ENCODE measurements around the gene RAB3A.
A peak's percentile ranks its signal among the peaks of the same experiment; 100 is the strongest.

RAB3A gene, protein sequence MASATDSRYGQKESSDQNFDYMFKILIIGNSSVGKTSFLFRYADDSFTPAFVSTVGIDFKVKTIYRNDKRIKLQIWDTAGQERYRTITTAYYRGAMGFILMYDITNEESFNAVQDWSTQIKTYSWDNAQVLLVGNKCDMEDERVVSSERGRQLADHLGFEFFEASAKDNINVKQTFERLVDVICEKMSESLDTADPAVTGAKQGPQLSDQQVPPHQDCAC

GRCh38 chr19:18203863-18204393 lies at the start of gene RAB3A:
TSS of gene RAB3A (minus strand) at chr19:18204042. CDS start at chr19:18202740, 1,302 bp downstream.
- DNase-seq (ENCODE audit: low read depth) = peak; percentile 99

DNA sequence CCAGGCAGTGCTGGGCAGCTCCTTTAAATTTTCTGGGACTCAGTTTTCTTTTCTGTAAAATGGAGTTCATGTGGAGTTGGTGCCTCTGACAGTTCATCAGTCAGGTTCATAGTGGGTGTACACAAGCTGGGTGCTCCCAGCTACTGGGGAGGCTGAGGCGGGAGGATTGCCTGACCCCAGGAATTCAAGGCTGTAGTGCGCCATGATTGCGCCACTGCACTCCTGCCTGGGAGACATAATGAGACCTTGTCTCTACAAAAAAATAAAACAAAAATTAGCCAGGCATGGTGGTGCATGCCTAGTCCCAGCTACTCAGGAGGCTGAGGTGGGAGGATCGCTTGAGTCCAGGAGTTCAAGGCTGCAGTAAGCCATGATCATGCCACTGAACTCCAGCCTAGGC lies 49.3 kb upstream of the RAB3A start:
- DNase-seq (ENCODE audit: low read depth) = no peak

- no peak for DNase-seq (ENCODE audit: low read depth)
Measured at GRCh38 chr19:18252370-18252717, 48.5 kb upstream of the RAB3A start.

DNA sequence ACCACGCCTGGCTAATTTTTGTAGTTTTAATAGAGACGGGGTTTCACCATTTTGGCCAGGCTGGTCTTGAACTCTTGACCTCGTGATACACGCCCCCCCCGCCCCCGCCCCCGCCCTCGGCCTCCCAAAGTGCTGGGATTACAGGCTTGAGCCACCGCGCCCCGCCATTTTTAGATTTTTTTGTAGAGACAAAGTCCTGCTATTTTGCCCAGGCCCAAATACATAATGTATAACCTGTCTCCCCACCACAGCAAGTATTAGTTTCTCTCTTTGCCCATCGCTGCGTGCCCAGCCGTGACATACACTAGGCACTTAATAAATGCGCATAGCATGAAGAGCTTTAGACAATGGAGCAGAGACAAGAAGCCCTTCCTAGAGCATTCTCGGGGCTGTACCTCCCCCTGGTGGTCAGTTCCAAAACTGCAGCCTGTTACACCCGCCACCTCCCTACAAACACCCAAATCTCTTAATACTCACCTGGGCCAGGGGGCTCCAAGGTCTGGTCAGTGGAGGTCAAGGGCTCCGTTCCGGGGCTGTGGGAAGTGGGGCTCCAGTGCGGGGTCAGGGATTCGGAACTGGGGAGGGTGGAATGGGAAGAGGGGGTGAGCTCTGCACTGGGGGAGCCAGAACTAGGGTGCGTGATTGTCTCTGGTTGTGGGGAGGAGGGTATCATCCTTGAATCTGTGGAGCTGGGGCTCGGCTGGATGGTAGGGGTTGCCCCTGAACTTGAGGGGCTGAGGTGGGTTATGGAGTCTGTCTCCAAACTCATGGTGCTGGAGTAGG lies 47.9 kb upstream of the RAB3A start:
- DNase-seq (ENCODE audit: low read depth) = no peak

GRCh38 chr19:18249834-18250233 lies 46.0 kb upstream of the RAB3A start:
- DNase-seq (ENCODE audit: low read depth) = no peak

DNA sequence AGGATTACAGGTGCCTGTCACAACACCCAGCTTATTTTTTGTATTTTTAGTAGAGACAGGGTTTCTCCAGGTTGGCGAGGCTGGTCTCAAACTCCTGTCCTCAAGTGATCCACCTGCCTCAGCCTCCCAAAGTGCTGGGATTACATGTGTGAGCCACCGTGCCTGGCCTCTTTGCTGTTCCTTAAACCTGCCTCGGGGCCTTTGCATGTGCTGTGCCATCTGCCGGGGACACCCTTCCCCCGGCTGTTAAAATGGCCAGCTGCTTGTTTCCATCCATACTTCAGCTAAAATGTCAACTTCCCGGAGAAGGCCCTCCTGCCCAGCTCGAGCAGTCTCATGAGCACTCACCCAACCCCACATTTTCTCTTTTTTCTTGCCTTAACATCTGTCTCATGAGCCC lies 41.5 kb upstream of the RAB3A start:
- DNase-seq (ENCODE audit: low read depth) = no peak

GRCh38 chr19:18239303-18239702 lies 35.5 kb upstream of the RAB3A start:
- DNase-seq (ENCODE audit: low read depth) = no peak

- DNase-seq (ENCODE audit: low read depth) = no peak
Measured at GRCh38 chr19:18234194-18234593, 30.4 kb upstream of the RAB3A start.

DNA sequence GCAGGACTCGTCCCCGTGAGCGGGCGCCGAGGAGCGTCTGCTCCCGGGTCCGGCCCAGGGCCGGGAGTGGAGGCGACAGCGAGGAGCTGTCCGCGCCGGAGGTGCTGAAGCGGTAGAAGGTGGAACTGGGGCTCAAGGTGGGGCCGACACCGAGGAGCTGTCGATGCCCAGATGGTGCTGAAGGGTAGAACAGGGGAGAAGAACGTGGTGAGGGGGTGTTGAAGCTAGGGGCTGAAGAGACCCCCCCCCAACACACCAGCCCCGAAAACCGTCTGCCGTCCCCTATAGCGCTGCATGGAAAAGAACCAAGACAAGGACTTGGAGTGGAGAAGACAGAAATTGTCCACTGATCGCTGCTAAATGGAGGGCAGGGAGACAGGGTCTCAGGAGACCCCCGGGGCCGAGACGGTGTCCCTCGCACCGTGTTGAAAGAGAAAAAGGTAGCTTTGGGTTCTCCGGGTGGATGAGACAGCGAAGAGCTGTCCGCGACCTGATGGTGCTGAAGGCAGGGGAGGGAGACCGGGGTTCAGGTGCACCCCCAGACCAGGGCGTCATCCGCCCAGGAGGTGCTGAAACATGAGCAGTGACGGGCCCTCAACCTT lies 29.5 kb upstream of the RAB3A start:
- no peak for DNase-seq (ENCODE audit: low read depth)

DNA sequence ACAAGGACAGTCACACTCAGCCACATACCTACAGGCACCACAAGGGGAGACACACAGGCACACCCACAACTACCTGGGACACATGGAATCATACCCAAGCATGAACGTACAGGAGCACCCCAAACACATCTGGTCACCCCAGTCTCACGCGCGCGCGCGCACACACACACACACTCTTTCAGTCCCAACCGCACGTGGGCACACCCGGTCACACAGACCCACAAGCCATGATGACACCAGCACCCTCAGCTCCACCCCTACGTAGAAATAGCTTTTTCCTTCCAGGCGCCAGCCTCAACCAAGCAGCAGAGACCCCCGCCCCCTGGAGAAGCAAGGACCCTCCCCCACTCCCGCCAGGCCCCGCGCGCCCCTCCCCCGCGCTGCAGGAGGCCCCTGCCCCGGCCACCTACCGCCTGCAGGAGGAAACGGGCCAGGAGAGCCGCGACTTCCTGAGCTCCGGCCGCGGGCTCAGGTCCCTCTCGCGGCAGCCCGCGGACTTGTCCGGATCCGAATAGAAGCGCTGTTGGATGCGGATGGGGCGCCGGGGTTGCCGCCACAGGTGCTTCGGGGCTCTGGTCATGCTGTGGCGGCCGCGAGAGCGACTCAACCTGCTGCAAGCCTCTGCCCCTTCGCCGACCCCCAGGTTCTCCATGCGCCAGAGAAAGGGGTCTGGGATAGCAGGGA lies 28.8 kb upstream of the RAB3A start:
- no peak for DNase-seq (ENCODE audit: low read depth)

- no peak for DNase-seq (ENCODE audit: low read depth)
Measured at GRCh38 chr19:18231775-18232174, 27.9 kb upstream of the RAB3A start.

DNA sequence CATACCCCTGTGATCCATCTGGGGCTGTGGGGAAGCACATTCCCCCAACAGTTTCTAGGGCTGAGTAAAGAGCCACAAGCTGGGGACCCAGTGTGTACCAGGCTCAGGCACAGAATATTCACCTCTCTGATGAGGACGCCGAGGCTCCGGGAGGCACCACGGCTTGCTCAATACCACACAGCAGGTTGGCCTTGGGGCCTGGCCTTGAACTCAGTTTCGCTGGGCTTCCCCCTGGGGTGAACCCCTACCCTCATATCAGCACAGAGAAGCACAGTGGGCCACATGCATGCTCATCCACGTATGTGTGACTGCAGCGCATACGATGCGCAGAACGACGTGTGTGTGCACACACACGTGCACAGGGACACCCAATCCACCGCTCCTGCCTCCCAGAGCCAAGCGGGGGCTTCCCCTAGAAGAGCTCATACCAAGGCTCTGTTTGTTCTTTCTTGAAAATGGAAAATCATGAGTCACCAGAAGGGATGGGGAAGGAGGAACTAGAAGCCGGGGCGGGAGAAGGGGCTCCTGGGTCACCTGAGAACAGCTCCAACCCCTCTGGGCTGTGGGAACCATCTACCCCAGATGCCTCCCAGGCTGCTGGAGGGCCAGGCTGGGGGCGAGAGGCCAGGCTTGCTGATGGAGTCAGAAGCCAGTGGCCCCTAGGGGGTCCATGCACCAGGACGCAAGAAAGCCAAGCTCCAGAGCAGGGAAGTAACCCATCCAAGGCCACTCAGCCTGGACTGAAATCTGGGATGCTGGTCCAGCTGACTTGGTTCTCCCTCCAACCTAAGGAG lies 27.3 kb upstream of the RAB3A start:
- DNase-seq (ENCODE audit: low read depth) = no peak

DNA sequence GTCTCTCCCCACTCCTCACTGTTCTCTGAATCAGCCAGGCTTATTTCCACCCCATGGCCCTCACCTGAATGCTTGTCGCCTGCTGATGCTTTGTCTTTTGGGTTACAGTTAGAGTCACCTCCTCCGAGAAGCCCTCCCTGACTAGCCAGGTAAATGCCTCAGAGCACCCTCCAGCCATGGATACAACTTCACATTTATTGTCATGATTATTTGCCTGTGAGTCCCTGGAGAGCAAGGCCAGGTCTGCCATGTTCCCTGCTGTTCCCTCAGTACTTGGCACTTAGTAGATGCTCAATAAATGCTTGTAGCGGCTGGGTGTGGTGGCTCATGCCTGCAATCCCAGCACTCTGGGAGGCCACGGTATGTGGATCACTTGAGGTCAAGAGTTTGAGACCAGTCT lies 26.1 kb upstream of the RAB3A start:
- no peak for DNase-seq (ENCODE audit: low read depth)

DNA sequence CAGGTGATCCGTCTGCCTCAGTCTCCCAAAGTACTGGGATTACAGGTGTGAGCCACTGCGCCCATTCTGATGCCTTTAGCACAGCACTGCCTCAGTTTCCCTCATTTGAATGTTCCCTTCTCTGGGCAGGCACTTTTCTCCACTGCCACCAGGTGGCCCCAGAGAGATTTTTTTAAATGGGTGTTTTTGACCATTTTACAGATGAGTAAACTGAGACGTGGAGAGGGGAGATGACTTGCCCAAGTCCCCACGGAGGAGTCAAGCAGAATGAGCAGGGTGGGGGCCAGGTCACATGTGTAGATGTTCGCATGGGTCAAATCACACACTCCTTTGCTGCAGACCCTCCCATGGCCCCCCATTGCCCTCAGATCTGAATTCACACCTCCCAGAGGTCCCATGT lies 25.6 kb upstream of the RAB3A start:
- DNase-seq (ENCODE audit: low read depth) = no peak

DNA sequence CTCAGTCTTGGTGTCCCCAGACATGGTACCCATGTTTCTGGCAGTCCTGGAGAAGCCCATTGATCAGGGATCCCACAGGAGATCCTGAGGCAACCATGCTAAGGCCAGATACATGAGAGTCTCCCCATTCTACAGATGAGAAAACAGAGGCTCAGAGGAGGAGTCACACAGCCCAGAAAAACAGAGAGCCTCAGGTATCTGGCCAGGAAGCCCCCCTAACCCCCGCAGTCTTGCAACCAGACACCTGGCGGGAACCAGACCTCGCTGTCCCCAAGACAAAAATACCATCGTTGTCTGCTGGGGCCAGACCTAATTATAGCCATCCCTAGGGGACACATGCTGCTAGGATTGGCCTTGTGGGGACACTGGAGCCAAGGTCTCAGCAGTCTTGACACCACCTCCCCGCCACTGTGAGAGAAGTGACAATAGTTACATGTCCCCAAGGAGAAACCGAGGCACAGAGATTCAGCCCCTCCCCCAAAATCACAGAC lies 24.0 kb upstream of the RAB3A start:
- DNase-seq (ENCODE audit: low read depth) = no peak

GRCh38 chr19:18226956-18227780 lies 23.3 kb upstream of the RAB3A start:
- no peak for DNase-seq (ENCODE audit: low read depth)

DNA sequence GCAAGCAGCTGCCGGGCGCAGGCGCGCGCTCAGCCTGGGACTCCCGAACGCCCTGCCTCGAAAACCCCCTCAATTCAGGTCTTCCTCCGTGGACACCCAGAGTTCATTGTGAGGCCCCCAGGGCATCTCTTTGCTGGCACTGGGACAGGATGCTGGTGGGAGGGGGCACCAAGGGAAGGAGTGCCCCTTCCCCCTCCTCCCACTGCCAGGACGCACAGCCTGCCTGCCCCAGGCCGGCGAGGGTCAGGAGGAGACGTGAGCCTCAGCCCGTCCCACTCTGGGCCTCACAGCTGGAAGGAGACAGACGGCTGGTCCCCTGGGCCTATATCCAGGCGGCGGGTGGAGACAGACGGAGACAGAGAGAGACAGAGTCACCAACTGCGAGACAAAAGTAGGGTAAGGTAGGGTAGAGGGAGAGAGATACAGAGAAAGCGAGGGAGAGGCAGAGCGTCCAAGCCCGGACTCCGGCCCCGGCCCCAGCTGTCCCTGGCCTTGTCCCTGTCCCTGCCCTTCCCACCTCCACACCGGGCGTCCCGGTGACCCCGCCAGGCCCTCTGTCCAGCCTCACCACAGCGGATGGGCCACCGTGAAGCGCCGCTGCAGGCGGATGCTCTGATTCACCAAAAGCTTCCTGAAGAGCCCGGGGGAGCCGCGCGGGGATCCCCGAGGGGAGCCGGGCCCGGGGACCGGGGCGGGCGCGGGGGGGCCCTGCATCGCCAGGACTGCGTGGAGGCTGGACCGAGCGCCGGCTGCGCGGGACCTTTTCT lies 22.0 kb upstream of the RAB3A start, which contains the start of gene PDE4C:
PDE4C (minus strand) TSS at position 737 of the 767 bp plus-strand sequence; CDS start at position 714, 23 bp downstream.
- DNase-seq (ENCODE audit: low read depth) = no peak

GRCh38 chr19:18225355-18225701 lies 21.5 kb upstream of the RAB3A start:
- no peak for DNase-seq (ENCODE audit: low read depth)

- peak; percentile 68 for DNase-seq (ENCODE audit: low read depth)
Measured at GRCh38 chr19:18224525-18225354, 20.9 kb upstream of the RAB3A start.

Data from GM04503 (cell line).